Kidney capillary endothelial cell (primary cell): ENCODE results near the gene WHRN.
A peak's percentile ranks its signal among the peaks of the same experiment; 100 is the strongest.

Source experiments
- DNase-seq: peaks from one replicate; pipeline ENCODE4 v3.0.0-alpha.2; 2018; ENCODE audit warnings: low spot score

WHRN gene

DNA sequence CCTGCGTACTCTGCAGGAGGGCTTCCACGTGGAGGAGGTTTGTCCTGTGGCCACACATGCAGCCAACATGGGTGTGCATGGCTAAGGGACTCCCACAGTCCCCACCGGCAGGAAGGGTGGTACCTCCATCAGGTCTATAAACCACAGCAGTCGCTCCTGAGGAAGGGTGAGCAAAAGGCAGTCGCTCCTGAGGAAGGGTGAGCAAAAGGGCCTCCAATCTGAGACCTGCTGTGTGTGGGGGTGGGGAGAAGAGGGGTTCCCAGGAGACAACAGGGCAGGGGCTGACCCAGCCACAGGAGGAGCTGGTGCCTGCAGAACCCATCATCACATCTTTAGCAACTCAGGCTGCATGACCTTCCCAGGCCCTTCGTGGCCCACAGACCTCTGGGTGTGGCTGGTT lies 87.2 kb downstream of the WHRN start:
- DNase-seq: no peak

DNA sequence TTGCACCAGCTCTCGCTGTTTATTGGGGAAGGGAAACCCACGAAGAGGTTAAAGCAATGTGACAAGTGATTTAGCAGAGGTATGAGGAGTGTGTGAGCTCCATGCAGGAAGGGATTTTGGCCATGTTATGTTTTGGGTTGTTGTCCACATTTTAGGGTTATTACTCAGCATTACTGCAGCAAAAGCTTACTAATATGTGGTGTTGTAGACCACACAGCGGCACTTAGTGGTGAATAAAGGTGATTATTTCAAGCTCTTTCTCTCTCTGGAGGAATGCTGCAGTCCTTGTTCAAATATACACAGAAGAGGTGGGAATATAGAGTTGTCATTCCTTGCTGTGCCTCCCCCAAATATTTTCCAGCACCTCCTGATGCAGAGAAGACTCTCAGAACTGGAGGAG lies 87.8 kb downstream of the WHRN start:
- no peak for DNase-seq

DNA sequence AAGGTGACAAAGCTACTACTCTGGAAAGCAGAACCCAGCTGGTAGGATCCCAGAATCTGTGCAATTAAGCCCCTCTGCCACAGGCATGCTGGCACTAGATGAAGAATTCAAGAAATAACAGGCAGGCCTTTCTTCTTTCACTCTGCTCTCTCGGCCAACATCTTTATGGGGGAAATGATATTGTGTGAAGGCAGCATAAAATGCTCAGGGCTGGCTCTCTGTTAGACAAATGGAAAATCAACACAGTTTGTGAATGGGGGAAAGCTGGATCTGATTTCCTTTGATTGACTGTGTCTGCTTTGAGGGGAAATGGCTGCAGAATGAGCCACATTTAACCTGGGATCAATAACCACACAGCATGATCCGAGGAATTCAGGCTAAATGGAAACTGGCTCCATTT lies 88.4 kb downstream of the WHRN start:
- DNase-seq: no peak

DNA sequence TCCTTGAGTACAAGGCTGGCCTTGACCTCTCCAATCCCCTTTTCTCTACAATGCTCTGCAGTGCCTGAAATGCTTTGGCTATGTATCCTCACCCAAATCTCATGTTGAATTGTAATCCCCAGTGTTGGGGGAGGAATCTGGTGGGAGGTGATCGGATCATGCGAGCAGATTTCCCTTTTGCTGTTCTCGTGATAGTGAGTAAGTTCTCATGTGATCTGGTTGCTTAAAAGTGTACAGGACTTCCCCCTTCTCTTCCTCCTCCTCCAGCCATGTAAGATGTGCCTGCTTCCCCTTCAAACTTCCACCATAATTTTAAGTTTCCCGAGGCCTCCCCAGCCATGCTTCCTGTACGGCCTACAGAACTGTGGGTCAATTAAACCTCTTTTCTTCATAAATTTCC lies 89.0 kb downstream of the WHRN start:
- no peak for DNase-seq

DNA sequence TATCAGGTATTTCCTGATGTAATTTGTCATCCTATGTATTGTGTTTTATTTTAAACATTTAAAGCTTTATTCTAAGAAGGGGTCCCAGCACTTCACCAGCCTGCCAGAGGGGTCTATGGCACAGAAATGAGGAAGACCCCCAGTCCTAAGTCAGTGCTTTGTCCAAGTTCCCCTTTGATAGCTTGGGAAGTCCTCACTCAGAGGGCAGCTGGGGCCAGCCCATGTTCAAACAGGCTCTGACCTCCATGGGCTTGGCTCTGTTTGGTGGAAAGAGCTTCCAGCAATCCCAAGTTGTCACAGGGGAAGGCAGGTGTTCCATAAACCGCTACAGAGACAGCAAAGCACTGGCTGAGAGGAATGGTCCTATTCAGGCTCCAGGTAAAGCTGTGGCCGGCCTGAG lies 90.9 kb downstream of the WHRN start:
- DNase-seq: no peak

DNA sequence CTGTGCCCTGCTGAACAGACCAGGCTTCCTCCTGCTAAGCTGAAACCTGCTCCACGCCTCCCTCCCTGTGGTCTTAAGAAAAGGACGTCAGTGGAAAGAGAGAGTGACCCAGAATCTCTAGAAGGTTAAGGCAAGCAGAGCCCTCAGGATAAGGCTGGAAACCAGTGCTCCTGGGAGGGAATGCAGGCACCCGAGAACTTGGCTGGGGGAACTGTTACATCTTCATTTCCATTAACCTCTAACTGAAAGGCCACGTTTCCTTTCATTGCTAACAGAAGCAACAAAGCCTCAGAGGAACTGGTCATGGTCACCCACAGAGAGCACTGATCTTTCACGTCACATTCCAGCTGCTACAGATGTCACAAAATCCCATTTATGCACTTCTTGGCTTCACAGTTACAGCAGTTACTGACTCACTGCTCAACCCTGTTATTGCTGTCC lies 91.4 kb downstream of the WHRN start:
- DNase-seq: peak; percentile 20

DNA sequence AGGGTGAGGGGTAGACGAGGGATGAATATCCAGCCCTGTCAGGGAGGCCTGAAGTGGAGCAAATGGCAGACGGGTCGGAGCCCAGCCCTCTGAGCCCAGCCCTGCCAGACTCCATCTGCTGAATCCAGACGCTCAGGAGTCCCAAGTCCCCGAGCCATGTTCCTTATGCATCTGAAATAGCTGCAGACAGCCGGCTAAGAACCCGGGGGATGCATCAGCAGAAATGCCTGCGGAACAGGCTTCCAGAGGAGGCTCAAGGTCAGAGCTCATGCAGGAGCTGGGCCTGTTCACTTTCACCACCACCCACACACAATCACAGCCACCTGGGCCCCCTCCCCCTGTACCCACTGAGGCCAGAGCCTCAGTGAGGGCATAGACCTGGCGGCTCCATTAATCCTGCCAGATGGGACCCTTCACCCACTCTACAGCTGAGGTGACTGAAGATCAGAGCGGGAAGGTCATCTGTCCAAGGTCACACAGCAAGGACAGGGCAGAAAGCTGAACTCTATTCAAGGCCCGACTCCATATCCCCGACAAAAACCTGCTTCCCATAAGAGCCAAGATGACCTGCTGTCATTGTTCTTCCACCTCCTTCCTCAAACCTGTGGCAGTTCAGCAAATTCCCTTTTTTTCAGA lies 93.1 kb downstream of the WHRN start:
- no peak for DNase-seq

DNA sequence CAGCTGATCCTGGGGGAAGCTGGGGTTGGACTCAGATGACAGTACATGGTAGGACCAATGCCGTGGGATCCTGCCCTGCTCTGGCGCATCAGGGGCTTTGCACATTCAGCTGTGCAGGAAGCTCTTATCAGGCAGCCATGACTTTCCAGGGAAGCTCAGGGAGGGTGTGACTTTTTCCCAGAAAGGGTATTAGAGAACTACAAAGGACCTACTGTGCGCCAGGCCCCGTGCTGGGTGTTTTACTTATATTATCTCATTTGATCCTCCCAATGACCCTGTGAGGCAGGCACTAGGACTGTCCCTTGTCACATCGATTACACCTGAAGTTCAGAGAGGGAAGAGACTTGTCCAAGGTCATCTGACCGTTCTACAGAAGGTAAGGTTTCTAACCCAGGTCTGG lies 93.8 kb downstream of the WHRN start:
- DNase-seq: no peak

DNA sequence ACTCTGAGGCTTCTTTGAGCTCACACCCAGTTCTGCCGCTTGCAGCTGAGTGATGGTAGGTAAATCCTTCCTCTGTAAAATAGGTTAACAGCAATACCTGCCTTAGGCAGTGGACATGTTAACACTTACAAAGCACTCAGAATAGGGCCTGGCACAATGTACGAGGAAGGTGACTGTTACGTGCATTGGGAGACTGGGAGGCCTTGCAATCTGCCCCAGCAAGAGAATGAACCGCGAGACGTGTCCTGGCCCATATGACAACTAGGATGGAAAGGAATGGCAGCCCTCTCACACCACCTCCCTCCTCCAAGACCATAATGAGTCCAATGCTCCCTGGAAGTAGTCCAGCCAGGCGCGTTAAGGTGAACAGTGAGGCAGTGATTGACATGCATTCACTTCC lies 94.4 kb downstream of the WHRN start:
- no peak for DNase-seq

DNA sequence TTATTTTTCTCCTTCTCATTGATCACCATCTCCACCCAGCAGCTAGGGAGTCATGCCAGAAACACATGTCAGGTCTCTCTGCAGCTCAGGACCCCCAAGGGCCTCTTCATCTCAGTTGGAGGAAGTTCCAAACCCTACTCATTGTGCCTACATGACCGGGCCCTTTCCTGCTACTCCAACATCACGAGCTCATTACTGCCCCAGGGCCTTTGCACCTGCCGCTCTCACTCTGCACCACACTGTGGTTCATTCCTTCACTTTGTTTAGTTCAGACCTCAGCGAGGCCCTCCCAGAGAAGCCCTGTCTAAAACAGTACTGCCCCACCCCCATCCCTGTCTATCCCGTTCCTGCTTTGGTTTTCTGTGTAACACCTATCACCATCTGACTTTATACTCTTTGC lies 95.4 kb downstream of the WHRN start:
- no peak for DNase-seq

DNA sequence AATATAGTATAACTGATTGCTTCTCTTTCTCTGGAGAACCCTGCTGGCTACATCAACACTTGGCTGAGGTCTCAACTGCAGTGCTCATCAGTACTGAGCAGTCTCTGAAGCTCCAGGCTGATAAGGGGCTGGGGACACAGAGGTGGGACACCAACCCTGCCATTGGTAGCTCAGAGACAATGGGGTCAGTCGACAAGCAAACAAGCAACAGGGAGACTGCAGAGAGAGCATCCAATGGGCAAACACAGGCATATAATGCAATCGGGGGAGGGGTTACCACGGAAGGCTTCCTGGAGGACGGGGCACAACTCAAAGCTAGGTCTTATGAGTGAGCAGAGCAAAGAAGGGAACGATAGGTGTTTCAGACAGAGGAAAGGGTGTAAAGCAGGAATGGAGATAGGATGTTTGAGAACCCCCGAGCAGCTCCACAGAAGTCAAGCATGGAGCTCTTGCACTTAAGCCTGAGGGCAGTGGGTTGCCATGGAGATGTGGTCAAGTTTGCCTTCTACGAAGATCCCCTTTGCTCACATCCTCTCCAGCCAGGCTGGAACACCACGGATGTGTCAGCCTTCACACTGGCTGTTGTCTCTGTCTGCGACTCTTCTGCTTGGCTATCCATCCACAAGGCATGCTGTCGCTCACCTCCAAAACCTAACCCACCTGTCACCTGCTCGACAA lies 96.0 kb downstream of the WHRN start:
- DNase-seq: no peak

DNA sequence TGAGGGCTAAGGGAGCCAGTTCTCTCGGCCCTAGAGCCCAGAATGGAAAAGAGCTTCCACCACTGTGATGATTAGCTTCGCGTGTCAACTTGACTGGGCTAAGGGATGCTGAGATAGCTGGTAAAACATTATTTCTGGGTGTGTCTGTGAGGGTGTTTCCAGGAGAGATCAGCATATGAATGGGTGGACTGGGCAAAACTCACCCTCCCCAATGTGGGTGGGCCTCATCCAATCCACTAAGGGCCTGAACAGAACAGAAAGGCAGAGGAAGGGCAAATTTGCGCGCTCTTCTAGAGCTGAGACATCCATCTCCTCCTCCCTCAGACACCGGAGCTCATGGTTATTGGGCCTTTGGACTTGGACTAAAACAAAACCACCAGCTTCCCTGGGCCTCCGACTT lies 96.6 kb downstream of the WHRN start:
- no peak for DNase-seq

DNA sequence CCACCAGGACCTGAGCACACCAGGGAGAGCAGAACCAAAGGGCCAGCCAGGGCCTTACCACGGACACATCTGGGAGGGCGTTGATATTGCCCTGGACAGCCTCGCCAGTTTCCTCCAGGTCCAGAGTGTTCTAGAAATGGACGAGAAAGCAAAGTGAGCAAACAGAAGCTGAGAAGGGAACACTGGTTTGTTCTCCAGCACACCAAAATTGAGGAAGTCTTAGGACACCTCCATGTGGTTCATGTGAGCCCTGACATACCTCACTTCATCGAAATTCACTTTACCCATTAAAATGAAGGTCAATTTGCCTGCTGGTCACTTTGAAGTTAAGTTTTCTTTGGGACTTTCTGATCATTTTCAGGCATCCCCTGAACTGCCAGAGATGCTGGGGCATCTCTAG lies 97.4 kb downstream of the WHRN start:
- DNase-seq: no peak

DNA sequence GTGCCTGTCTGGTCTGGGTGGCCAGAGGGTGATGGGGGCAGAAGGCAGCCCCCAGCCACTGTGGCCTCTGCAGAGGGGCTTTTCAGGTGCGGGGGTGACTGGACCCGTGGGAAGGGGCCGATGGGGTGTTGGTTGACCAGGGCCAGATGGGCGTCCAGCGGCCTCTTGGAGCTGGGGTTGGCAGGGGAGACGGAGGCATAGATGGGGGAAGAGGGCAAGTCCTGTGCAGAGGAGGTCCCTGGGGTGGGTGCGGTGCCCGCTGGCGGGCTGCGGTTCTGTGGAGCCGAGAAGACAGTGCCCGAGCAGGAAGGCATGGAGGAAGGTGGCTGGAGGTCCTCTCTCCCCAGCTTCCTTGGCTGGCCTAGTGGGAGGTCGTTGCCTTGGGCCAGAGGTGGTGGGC lies 98.8 kb downstream of the WHRN start:
- DNase-seq: no peak

DNA sequence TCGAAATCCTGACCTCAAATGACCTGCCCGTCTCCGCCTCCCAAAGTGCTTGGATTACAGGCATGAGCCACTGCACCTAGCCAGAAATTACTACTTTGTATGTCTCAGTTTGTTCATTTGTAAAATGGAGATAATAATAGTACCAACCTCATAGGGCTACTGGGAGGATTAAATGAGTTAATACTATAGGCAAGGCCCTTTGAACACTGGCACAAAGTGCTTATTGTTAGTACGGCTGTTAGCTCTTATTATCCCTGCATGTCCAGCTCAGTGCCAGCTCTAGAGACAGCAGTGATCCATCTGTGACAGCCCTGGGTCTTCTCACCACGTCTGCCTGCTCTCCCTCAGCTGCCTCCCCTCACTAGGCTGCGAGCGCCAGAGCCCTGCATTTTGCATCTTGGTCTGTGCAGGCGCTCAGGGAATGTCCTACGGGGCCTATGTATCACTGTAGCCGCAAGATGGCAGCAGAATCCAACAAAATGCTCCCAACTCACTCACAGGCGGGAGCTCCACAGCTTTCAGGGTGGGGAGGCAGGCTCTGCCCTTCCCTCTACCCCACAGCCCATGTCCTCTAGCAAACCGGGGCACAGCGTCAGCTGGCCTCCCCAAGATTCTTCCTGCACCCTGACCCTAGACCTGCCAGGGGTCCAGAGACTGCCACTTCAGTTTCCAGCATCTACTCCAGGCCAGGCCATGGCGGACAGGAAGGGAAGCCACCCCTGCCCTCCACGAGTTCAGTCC lies 99.8 kb downstream of the WHRN start:
- peak; percentile 69 for DNase-seq

DNA sequence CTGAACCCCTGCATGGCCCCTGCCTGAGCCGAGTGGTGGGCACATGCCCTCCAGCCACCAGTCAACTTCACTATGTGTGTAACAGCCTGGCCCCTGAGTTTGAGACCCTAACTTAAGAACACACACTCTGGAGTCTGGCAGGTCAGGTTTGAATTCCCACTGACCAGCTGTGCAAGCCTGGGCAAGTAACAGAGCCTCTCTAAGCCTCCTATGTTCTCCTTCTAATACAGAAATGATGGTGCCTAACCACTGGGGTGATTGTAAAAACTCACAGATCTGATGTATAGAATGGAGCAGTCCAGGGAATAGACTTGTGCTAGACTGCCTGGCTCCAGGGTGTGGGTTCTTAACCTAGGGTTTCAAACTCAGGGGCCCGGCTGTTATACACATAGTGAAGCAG lies 100.7 kb downstream of the WHRN start:
- DNase-seq: no peak

DNA sequence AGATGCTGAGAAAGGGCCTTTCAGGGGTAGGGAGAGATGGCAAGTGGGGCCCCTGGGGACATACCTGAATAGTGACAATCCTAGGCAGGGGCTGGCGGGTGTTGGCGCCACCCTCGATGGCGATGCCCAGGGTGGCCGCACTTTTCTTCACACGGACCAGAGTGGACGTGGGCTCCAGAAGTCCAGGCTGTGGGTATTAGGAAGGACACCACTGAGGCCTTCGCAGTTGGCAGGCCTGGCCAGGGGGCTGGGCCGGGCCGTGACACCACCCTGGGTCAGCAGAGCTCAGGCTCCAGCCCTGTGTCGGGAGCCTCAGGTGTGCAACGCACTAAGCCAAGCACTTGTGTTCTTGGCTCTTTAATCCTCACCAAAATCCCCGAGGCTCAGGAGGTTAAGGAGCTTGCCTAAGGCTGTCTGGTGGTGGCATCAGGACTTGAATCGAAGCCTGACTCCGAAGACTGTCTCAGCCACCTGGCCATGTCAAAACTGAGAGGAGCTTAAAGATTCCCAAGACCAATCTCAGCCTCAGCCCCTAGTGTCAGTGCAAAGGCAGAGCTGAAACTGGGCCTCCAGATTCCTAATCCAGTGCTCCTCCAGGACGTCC lies 102.0 kb downstream of the WHRN start:
- no peak for DNase-seq

DNA sequence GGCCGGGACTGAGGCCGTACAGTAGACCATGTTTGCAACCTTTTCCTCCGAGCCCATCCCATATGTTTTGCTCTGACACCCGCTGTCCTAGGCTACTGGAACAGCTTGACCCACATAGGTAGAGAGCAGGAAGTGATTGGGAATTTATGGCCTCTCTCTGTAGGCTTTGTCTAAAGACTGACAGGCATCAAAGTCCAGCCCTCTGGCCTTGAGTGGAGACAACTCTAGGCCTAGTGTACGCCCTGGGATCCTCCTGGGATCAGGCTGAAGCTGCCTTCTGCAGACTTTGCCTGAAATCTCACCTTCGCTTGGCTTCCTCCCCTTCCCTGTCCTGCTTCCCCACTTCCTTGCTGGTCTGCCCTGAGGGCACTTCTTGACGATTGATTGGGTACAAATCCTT lies 103.9 kb downstream of the WHRN start:
- DNase-seq: no peak

DNA sequence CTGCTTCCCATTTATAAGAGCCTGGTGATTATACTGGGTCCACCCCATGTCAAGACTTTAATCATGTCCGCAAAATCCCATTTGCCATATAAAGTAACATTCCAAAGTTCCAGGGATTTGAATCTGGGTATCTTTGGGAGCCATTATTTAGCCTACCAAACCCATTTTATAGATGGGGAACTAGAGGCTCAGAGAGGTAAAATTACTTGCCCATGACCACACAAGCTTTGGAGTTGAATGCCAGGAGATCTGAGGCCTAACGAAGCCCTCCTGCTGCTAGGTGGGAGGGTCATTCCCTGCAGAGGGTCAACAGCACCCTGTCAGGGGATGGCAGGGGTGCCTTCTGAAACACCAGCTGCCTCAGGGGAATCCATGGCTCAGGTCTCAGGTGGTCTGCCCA lies 104.5 kb downstream of the WHRN start:
- DNase-seq: no peak

DNA sequence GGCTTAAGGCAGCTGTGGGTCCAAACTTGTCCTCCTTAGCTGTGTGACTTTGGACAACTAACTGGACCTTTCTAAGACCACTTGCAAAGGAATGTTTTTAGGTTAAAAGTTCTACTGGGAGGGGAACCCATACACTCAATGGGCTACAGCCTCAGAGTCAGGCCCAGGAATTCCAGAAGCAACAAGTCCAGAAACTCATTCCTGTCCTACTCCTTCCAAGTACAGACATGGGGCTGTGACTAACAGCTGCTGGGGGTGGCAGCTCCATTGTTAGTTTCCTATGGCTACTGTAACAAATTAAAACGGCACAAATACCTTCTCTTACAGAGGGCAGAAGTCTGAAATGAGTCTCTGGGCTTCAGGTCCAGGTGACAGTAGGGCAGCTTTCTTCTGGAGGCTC lies 105.1 kb downstream of the WHRN start:
- peak; percentile 35 for DNase-seq

DNA sequence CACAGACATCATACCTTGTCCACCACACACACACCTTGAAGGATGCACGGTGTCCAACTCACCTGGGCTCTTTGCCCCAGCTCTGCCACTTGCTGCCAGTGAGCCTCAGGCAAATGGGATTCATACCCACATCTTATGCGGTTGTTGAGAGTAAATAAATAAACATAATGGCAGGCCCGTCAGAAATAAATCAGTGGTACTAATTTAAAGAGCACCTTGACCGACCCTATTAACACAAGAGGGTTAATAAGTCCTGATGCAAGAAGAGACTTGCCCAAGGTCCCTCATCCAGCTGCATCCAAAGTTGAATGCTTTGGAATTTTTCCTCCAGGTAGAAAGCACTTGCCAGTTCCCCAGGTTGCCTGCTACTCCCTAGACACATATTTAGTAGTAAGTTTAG lies 105.9 kb downstream of the WHRN start:
- no peak for DNase-seq

DNA sequence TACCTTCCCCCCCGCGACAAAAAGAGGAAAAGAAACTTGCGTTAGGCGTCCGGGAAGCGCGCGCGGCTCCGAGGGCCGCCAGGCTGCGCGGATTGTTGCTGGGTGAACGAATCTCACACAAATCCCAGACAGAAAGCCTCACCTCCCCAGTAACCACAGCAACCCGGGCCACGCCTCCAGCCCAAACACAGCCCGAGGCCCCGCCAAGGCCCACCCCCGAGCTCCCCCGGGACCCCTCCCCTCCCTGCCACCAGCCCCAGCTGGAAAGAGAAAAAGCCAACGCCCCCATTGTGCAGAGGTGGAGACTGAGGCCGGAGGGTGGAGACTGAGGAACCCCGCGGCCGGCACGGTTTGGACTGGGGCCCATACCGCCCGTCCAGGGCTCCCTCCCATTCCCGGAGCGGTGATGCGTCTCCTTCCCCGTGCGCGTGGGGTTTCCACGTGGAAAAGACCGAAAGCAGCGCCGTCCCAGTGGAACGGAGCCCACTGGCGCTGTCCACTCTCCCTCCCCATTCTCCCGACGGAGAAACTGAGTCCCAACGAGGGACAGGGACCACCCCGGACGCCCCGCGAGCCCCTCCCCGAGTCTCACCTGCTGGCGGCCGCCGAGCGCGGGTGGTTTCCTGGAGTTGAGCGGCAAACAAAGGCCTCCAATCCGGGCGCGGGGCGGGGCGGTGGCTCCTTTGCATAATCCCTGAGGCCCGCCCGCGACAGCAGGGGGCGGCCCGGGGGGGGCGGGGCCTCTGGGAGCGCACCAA lies 107.2 kb downstream of the WHRN start:
- peak; percentile 84 for DNase-seq
